SK-N-SH (cell line): ENCODE data around the gene NDST4. TPM values are rescaled to one million over a fixed set of nuclear protein-coding genes. Genes with fewer than 3 reads are reported as not detected.

Source experiments
- CTCF ChIA-PET: fragments of 300-600, 350-600 bp; formaldehyde crosslinking; extraction: SDS; loops from one replicate; lab custom pipeline; 2021; lab: Yijun Ruan, JAX
- POLR2A ChIA-PET: fragments of 350-600 bp; sonication (Branson Sonifier 250); formaldehyde crosslinking; extraction: SDS; loops from one replicate; lab custom pipeline; 2020; ENCODE audit warnings: antibody characterized with exemption, inconsistent platforms; lab: Yijun Ruan, JAX
- DNase-seq: peaks from one replicate; pipeline ENCODE4 v3.0.0; 2012
- H2AFZ ChIP-seq: fragments of 200-600 bp; sonication (generic); 2 replicates; pipeline ENCODE4 v1.8.1; 2016; ENCODE audit warnings: antibody characterized with exemption, mild to moderate bottlenecking, low read depth
- H3F3A ChIP-seq: fragments of 200-600 bp; sonication (generic); replicated peaks from 2 replicates; pipeline ENCODE3; 2016; ENCODE audit warnings: antibody characterized with exemption, mild to moderate bottlenecking; ENCODE audit not compliant: insufficient read depth
- H3K27ac ChIP-seq, 2 experiments: fragments of 200-500 bp in 1 of 2; fragments of 200-600 bp in 1 of 2; sonication (Bioruptor generic) in 1 of 2; sonication (generic), shearing (Covaris generic) in 1 of 2; 2 replicates each; pipeline versions ENCODE4 v1.5.1 to v1.6.1; 2014 to 2016; ENCODE audit warnings: low read depth in 2 of 2, inconsistent platforms in 1 of 2, low read length in 1 of 2, mild to moderate bottlenecking in 1 of 2, mixed read lengths in 1 of 2
- H3K27me3 ChIP-seq: fragments of 200-600 bp; sonication (generic), shearing (Covaris generic); 2 replicates; pipeline ENCODE4 v1.6.1; 2016; ENCODE audit warnings: mixed run types; ENCODE audit not compliant: insufficient read depth
- H3K36me3 ChIP-seq, 2 experiments: fragments of 200-500 bp in 1 of 2; fragments of 200-600 bp in 1 of 2; sonication (Bioruptor generic) in 1 of 2; sonication (generic) in 1 of 2; replicated peaks in 1 of 2; 2 replicates each; pipeline versions ENCODE3 to v1.5.1; 2014 to 2016; ENCODE audit warnings: low read length in 1 of 2, mild to moderate bottlenecking in 1 of 2; ENCODE audit not compliant: insufficient read depth in 2 of 2, control insufficient read depth in 1 of 2
- H3K4me1 ChIP-seq, 2 experiments: fragments of 200-500 bp in 1 of 2; fragments of 200-600 bp in 1 of 2; sonication (Bioruptor generic) in 1 of 2; sonication (generic), shearing (Covaris generic) in 1 of 2; 2 replicates each; pipeline versions ENCODE4 v1.5.1 to v1.6.1; 2014 to 2016; ENCODE audit warnings: low read depth in 1 of 2, low read length in 1 of 2, mixed run types in 1 of 2; ENCODE audit not compliant: insufficient read depth in 2 of 2, control insufficient read depth in 1 of 2
- H3K4me2 ChIP-seq: fragments of 200-600 bp; sonication (generic), shearing (Covaris generic); 2 replicates; pipeline ENCODE4 v1.6.1; 2017; ENCODE audit warnings: mixed run types
- H3K4me3 ChIP-seq, 2 experiments: fragments of 200-500 bp in 1 of 2; fragments of 200-600 bp in 1 of 2; sonication (Bioruptor generic) in 1 of 2; sonication (generic), shearing (Covaris generic) in 1 of 2; 2 replicates each; pipeline versions ENCODE4 v1.5.1 to v1.8.1; 2014 to 2016; ENCODE audit warnings: low read depth in 2 of 2, inconsistent platforms in 1 of 2, low read length in 1 of 2, mild to moderate bottlenecking in 1 of 2, mixed read lengths in 1 of 2, moderate library complexity in 1 of 2
- H3K79me2 ChIP-seq: fragments of 200-600 bp; sonication (generic); 2 replicates; pipeline ENCODE4 v1.8.1; 2017; ENCODE audit warnings: mild to moderate bottlenecking; ENCODE audit not compliant: insufficient read depth
- H3K9ac ChIP-seq: fragments of 200-600 bp; sonication (generic); 2 replicates; pipeline ENCODE4 v1.6.1; 2017; ENCODE audit warnings: mixed run types
- H3K9me2 ChIP-seq: fragments of 200-600 bp; sonication (generic); 2 replicates; pipeline ENCODE4 v1.6.1; 2017; ENCODE audit warnings: mixed run types
- H3K9me3 ChIP-seq: fragments of 200-600 bp; sonication (generic); 2 replicates; pipeline ENCODE4 v1.6.1; 2017; ENCODE audit warnings: mixed run types, mild to moderate bottlenecking, moderate library complexity
- H4K20me1 ChIP-seq: fragments of 200-600 bp; sonication (generic); 2 replicates; pipeline ENCODE4 v1.6.1; 2017; ENCODE audit warnings: mild to moderate bottlenecking, mixed run types; ENCODE audit not compliant: insufficient read depth
- EP300 ChIP-seq, 2 experiments: IDR thresholded peaks; 2 replicates each; pipeline versions ENCODE4 v1.4.0 to v1.6.1; 2012; ENCODE audit warnings: borderline replicate concordance in 1 of 2, low read depth in 1 of 2, low read length in 1 of 2
- FOSL2 ChIP-seq: IDR thresholded peaks from 2 replicates; pipeline ENCODE4 v1.4.0; 2012; ENCODE audit warnings: low read depth, mild to moderate bottlenecking, moderate library complexity, borderline replicate concordance
- FOXJ3 ChIP-seq: sonication (generic); formaldehyde crosslinking; IDR thresholded peaks from 2 replicates; pipeline ENCODE4 v1.5.1; 2020; ENCODE audit warnings: mild to moderate bottlenecking, missing genetic modification reagents
- FOXM1 ChIP-seq: IDR thresholded peaks from 2 replicates; pipeline ENCODE4 v1.4.0; 2012; ENCODE audit warnings: low read depth, mild to moderate bottlenecking
- GABPA ChIP-seq: IDR thresholded peaks from 2 replicates; pipeline ENCODE4 v1.4.0; 2012; ENCODE audit warnings: low read depth, mild to moderate bottlenecking
- GATA2 ChIP-seq: sonication (generic); formaldehyde crosslinking; IDR thresholded peaks from 2 replicates; pipeline ENCODE4 v1.5.0; 2020; ENCODE audit warnings: mild to moderate bottlenecking, missing genetic modification reagents
- IRF3 ChIP-seq: fragments of 150-350 bp; IDR thresholded peaks from 2 replicates; pipeline ENCODE4 v1.6.1; 2016; ENCODE audit warnings: mild to moderate bottlenecking, low read depth, low read length
- MEF2A ChIP-seq: IDR thresholded peaks from 2 replicates; pipeline ENCODE4 v1.4.0; 2012; ENCODE audit warnings: low read depth, borderline replicate concordance
- NFIC ChIP-seq: IDR thresholded peaks from 2 replicates; pipeline ENCODE4 v1.4.0; 2012; ENCODE audit warnings: borderline replicate concordance
- NRF1 ChIP-seq: IDR thresholded peaks from 2 replicates; pipeline ENCODE4 v1.6.1; 2012; ENCODE audit warnings: low read depth, mild to moderate bottlenecking, low read length
- RAD21 ChIP-seq: IDR thresholded peaks from 2 replicates; pipeline ENCODE4 v1.6.1; 2012; ENCODE audit warnings: mild to moderate bottlenecking, low read length
- RXRA ChIP-seq: IDR thresholded peaks from 2 replicates; pipeline ENCODE4 v1.4.0; 2012; ENCODE audit warnings: low read depth, mild to moderate bottlenecking, borderline replicate concordance
- SMC3 ChIP-seq: IDR thresholded peaks from 2 replicates; pipeline ENCODE4 v1.6.1; 2012; ENCODE audit warnings: low read depth, low read length, improper control_type of control experiment
- TCF12 ChIP-seq: IDR thresholded peaks from 2 replicates; pipeline ENCODE4 v1.4.0; 2012
- USF1 ChIP-seq: IDR thresholded peaks from 2 replicates; pipeline ENCODE4 v1.4.0; 2012; ENCODE audit warnings: low read depth, borderline replicate concordance
- USF2 ChIP-seq: fragments of 150-350 bp; IDR thresholded peaks from 2 replicates; pipeline ENCODE4 v1.6.1; 2017; ENCODE audit warnings: antibody characterized with exemption, low read length, low read depth, borderline replicate concordance
- YY1 ChIP-seq: IDR thresholded peaks from 2 replicates; pipeline ENCODE4 v1.4.0; 2012; ENCODE audit warnings: low read depth, mild to moderate bottlenecking
- ZBTB33 ChIP-seq: IDR thresholded peaks from 2 replicates; pipeline ENCODE4 v1.4.0; 2012; ENCODE audit warnings: low read depth, borderline replicate concordance
- WGBS: methylation state at CpG from one replicate; pipeline ENCODE4 v1.1.6; 2017; ENCODE audit warnings: low lambda C conversion rate; 5-methylcytosine and 5-hydroxymethylcytosine counted together
- polyA plus RNA-seq, 3 experiments: library from polyadenylated mRNA; depleted of rRNA; stranded (reverse); fragments of >200 nt; gene quantifications; 2 replicates each; pipeline ENCODE4 v1.2.3, GENCODE V29; 2012

NDST4 gene
- polyA plus RNA-seq, 1 of the 3 experiments (the other 2 are of a cell fraction), result not detected

- TF ChIP-seq USF1 (no peak), GATA2 (CRISPR knock-in tag) (no peak), FOXJ3 (CRISPR knock-in tag) (no peak)
Observed at GRCh38 chr4:114945616-114946015, 167.8 kb downstream of the NDST4 start (continued).

- Histone ChIP-seq H2AFZ (no peak overlapping the region), H3K9ac (no peak overlapping the region), H3K4me2 (no peak overlapping the region), H3K4me3 (no peak overlapping the region), H3K36me3 (no peaks in the 10 kb centered on the region), H3K27ac (no peak overlapping the region), H3K9me2 (no peaks in the 10 kb centered on the region), H3K9me3 (no peaks in the 10 kb centered on the region), H3K27me3 (no peaks in the 10 kb centered on the region), H4K20me1 (no peaks in the 10 kb centered on the region)
- CTCF ChIA-PET, result no interaction called here
- DNase-seq, result no peak
- POLR2A ChIA-PET, result no interaction called here
- no peak for TF ChIP-seq FOSL2
- no peak for TF ChIP-seq IRF3
- TF ChIP-seq ZBTB33, result no peak
- no peak for TF ChIP-seq YY1
- no peak for TF ChIP-seq MEF2A
- no peak for TF ChIP-seq TCF12
- no peak for TF ChIP-seq NRF1
- TF ChIP-seq FOXJ3 (CRISPR knock-in tag), result no peak
- no peak for TF ChIP-seq EP300 (IDR thresholded peaks at IDR 0.05; ENCODE audit: borderline replicate concordance in 1 of 2, low read depth in 1 of 2, low read length in 1 of 2)
- no peak for TF ChIP-seq USF2
- no peak for TF ChIP-seq GABPA
- no peak for TF ChIP-seq FOXM1
- no peak for TF ChIP-seq NFIC
- TF ChIP-seq RXRA, result no peak
- no peak for TF ChIP-seq SMC3
- no peak for TF ChIP-seq RAD21
- TF ChIP-seq, all 33 proteins: peak for 0
- Histone ChIP-seq H3K4me1 (no peaks in the 10 kb centered on the region), H3F3A (no peaks in the 10 kb centered on the region), H3K79me2 (no peaks in the 10 kb centered on the region)
- 10% methylated on average over 2 of the region's 2 CpGs for WGBS
Observed at GRCh38 chr4:114941503-114941902, 171.9 kb downstream of the NDST4 start.
